NB4 (cell line): ENCODE results near the gene UIMC1.

Experiments used
- POLR2A ChIP-seq: IDR thresholded peaks from 2 replicates; pipeline ENCODE4 v1.6.1; 2011; ENCODE audit warnings: mild to moderate bottlenecking; ENCODE audit not compliant: insufficient read length; ENCODE audit errors: extremely low read depth
- TF ChIP-seq, protein P1 (sequence below): IDR thresholded peaks from one replicate; pipeline ENCODE4 v1.5.1; 2012; ENCODE audit warnings: low read depth, low read length

DNA sequence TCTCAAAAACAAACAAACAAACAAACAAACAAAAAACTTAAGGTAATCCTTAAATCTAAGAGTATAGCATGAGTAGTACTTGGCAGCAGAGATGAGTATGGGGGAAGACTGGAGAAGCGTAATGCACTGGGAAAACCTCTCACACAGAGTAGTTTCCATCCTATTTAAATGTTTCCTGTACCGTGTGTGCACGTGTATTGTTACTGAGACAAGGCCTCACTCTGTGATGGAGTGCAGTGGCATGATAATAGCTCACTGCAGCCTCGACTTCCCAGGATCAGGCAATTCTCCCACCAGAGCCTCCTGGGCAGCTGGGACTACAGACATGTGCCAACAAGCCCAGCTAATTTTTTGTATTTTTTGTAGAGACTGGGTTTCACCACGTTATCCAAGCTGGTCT, 2.9 kb downstream of the UIMC1 start:
- TF ChIP-seq, protein P1, sequence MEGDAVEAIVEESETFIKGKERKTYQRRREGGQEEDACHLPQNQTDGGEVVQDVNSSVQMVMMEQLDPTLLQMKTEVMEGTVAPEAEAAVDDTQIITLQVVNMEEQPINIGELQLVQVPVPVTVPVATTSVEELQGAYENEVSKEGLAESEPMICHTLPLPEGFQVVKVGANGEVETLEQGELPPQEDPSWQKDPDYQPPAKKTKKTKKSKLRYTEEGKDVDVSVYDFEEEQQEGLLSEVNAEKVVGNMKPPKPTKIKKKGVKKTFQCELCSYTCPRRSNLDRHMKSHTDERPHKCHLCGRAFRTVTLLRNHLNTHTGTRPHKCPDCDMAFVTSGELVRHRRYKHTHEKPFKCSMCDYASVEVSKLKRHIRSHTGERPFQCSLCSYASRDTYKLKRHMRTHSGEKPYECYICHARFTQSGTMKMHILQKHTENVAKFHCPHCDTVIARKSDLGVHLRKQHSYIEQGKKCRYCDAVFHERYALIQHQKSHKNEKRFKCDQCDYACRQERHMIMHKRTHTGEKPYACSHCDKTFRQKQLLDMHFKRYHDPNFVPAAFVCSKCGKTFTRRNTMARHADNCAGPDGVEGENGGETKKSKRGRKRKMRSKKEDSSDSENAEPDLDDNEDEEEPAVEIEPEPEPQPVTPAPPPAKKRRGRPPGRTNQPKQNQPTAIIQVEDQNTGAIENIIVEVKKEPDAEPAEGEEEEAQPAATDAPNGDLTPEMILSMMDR = no peak
- TF ChIP-seq POLR2A = no peak
